ENCODE data around the gene SMIM3.
"Not testable (repeated sequence)": the region's sequence is repeated elsewhere in the genome, so short reads cannot be mapped to it uniquely, and the experiment has no call there.

SMIM3 gene

DNA sequence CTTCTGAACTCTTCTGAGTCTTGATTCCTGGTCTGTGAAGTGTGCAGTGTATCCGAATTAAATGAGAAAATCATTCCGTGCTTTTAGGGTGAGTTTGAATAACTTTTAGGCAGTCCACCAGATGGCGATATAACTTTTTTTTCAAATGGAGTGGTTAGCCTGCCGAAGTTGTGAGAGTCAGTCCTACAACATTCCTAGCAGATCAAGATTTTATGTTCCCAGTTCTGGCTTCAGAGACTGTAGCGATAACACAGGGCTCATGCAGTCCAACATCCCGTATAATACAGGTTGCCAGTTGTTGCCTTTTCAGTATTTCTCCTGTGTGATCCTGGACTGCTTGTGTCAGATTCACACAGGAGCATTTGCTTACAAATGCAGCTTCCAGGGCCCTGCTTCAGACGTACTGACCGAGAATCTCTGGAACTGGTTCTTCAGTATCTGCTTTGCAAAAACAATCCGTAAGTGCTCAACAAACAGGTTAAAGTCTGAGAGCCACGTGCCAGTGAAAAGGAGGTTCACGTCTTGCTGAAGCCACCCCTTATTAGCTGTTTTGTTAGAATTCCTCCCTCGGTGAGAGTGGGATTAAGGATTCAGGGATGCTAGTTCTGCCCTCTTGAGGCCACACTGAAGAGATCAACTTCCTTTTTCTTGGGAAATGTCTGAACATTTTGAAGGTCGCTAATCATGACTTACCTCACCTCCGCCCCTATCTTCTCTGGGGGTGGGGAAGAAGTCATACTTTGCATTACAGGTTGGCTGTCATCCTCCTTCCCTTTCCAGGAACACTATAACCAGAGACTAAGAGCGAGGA is 22.8 kb downstream of the SMIM3 start:
- peak; percentile 52 for DNase-seq

DNA sequence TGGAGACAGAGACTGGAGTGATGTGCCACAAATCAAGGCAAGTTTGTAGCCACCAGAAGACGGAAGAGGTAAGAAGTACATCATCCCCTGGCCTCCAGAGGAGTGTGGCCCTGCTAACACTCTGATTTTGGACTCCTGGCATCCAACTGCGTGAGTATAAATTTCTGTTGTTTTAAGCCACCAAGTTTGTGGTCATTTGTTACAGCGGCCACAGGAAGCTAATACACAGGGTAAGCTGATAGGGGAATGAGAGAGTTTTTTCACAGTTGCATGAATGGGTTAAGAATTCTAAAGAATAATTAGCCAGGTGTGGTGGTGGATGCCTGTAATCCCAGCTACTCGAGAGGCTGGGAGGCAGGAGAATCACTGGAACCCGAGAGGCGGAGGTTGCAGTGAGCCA is 25.8 kb downstream of the SMIM3 start:
- DNase-seq: no peak

DNA sequence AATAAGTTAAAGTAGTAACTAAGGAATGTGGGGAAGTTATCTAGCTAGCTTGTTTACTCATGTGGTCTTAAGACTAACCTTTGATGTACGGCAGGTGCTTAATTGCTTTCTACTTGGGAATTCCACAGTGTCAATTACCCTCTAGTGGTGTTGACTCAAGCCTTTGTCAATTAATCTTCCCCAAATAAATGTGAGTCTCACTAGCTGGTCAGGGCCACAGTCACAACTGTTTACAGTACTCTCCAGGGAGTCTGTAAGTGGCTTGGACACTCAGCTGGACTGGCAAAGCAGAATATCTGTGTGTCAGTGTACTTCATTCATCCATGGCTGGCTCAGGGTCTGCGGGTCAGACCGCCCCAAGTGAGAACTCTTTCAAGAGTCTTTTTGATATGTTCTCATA is 30.8 kb downstream of the SMIM3 start:
- no peak for DNase-seq

DNA sequence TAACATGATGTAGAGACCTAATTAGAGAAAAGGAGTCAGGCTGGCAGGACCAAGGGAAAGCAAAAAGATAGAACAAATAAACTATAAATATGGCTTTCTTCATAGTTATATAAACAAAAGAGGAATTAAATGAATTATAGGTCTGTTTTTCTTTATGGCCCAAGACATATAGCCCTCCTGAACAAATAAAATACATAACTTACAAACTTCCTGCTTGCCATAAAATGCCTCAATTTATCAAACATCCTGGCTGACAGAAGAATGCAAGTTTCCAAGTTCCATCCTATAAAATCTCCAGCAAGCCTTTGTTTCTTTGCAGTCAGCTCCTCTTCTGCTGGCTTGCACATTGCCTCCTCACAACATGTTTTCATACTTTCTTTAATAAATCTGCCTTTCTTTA is 36.5 kb downstream of the SMIM3 start:
- DNase-seq: no peak

DNA sequence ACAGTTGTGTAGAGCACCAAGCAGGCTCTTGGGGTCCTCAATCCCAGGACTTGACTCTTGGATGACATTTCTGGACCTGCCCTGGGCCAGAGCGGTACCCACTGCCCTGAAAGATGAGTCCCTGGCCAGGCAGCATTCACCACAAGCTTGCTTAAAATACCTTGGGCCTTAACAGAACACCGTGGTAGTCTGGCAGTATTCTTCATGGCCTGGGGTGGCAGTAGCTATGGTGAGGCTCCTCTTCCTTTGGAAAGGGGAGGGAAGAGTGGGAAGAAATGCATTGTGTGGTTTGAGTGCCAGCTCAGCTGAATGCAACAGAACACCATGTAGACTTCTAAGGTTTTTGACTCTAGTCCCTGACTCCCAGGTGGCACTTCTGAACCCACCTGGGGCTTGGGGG is 38.4 kb downstream of the SMIM3 start:
- DNase-seq: no peak

DNA sequence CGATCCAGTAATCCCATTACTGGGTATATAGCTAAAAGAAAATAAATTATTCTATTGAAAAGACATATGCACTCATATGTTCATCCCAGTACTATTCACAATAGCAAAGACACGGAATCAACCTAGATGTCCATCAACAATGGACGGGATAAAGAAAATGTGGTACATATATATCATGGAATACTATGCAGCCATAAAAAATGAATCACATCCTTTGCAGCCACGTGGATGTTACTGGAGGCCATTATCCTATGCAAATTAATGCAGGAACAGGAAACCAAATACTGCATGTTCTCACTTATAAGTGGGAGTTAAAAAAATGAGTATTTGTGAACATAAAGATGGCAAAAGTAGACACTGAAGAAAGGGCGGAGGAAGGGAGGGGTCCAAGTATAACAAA is 51.2 kb downstream of the SMIM3 start:
- no peak for DNase-seq

DNA sequence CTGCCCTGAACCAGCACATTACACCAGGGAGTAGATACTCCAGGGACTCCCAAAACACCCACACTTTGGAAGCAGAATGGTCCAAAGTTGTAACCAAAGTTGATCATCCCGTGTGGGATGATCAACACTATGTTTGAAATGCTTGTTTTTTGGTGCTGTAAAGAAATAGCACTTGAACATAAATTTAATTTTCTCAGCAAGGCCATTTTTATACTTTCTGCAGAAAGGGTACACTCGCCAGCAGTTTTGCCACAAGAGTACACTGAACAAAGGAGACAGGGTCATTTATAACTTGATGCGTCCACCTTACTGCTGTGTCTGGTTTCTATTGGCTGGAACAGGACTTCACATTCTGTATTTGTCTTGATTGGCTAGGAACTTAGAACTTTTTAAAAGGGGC is 53.3 kb downstream of the SMIM3 start:
- DNase-seq: not testable (repeated sequence)

DNA sequence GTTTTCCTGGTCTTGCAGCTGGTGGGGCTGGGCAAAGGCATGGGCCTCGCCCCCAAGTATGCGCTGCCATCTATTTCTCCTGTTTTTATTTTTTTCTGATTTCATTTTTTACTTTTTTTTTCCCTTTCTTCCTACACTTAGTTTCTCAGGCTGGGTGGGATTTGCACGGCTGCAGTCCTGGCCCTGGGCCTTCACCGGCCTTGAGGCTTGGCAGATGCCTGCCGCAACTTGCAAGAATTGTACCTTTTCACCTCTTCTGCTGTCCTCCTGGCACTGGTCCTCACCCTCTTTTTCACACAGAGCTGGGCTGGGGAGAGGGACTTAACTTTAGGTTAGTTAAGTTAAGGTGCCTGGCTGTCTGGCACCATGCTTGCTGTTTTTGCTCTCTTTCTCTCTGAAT is 57.5 kb downstream of the SMIM3 start:
- DNase-seq: no peak

DNA sequence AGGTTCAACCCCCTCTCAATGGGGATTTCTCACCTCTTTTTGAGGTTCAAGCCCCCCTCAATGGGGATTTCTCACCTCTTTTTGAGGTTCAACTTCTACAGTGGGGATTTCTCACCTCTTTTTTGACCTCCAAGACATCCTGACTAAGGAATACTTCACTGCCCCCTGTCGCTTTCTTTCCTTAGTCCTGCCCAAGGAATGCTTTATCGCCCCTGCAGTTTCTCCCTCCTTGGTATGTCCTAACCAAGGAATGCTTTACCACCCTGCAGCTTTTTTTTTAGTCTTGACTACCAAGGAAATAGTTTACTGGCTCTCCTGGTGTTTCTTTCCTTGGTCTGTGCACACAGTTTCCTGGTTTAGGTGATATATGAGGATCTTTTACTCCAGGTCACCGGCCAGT is 58.1 kb downstream of the SMIM3 start:
- no peak for DNase-seq

DNA sequence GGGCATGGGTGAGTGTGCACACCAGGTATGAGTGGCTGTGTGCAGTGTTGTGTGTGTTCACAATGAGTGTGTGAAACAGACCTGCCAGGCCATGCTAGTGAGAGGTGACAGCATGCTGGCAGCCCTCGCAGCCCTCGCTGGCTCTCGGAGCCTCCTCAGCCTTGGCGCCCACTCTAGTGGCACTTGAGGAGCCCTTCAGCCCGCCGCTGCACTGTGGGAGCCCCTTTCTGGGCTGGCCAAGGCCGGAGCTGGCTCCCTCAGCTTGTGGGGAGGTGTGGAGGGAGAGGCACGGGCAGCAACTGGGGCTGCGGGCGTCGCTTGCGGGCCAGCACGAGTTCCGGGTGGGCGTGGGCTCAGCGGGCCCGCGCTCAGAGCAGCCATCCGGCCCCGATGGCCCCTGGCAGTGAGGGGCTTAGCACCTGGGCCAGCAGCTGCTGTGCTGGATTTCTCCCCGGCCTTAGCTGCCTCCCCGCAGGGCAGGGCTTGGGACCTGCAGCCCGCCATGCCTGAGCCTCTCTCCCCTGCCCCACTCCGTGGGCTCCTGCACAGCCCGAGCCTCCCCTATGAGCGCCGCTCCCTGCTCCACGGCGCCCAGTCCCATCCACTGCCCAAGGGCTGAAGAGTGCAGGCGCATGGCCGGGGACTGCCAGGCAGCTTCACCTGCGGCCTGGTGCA is 66.8 kb downstream of the SMIM3 start:
- DNase-seq: not testable (repeated sequence)

DNA sequence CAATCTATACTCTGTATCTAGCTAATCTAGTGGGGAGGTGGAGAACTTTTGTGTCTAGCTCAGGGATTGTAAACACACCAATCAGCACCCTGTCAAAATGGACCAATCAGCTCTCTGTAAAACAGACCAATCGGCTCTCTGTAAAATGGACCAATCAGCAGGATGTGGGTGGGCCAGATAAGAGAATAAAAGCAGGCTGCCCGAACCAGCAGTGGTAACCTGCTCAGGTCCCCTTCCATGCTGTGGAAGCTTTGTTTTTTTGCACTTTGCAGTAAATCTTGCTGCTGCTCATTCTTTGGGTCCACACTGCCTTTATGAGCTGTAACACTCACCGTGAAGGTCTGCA is 67.7 kb downstream of the SMIM3 start, which contains the start of gene IRGM:
Gene IRGM, plus strand, starts transcription at position 214 of the 346 bp plus-strand sequence. CDS start 1,603 bp downstream, outside the sequence.
- DNase-seq: not testable (repeated sequence)
